OCI-LY3 (cell line): Measurements from ENCODE around the gene PGAP3.
A peak's percentile ranks its signal among the peaks of the same experiment; 100 is the strongest.

Experiments used
- H2AFZ ChIP-seq: fragments of 200-600, 300-600 bp; shearing (Covaris generic); 2 replicates; pipeline ENCODE4 v1.6.0; 2014; ENCODE audit warnings: antibody characterized with exemption, low read depth, low read length
- H3K27ac ChIP-seq: fragments of 200-600, 300-600 bp; sonication (generic); 2 replicates; pipeline ENCODE4 v1.5.1; 2014; ENCODE audit warnings: mild to moderate bottlenecking, low read length, moderate library complexity, mixed read lengths
- H3K27me3 ChIP-seq: fragments of 200-600, 300-600 bp; sonication (generic); 2 replicates; pipeline ENCODE4 v1.6.1; 2014; ENCODE audit warnings: low read depth, low read length, mixed read lengths
- H3K36me3 ChIP-seq: fragments of 200-600, 300-600 bp; sonication (generic); replicated peaks from 2 replicates; pipeline ENCODE3; 2014; ENCODE audit warnings: low read depth, low read length, mixed read lengths
- H3K4me1 ChIP-seq: fragments of 300-600, 200-600 bp; sonication (generic); 2 replicates; pipeline ENCODE4 v1.6.1; 2014; ENCODE audit warnings: low read length, mixed read lengths
- H3K4me2 ChIP-seq: fragments of 200-600, 300-600 bp; sonication (generic); 2 replicates; pipeline ENCODE4 v1.6.1; 2014; ENCODE audit warnings: low read length, mixed read lengths
- H3K4me3 ChIP-seq: fragments of 300-600, 200-600 bp; sonication (generic); 2 replicates; pipeline ENCODE4 v1.5.1; 2014; ENCODE audit warnings: antibody characterized with exemption, mild to moderate bottlenecking, low read length, moderate library complexity
- H3K79me2 ChIP-seq: fragments of 300-600, 200-600 bp; shearing (Covaris generic); 2 replicates; pipeline ENCODE4 v1.6.1; 2014; ENCODE audit warnings: mild to moderate bottlenecking, low read length, mixed read lengths
- H3K9ac ChIP-seq: fragments of 300-600, 200-600 bp; shearing (Covaris generic); 2 replicates; pipeline ENCODE4 v1.6.0; 2014; ENCODE audit warnings: mild to moderate bottlenecking, low read length, moderate library complexity
- H3K9me3 ChIP-seq: fragments of 200-600, 300-600 bp; shearing (Covaris generic); 2 replicates; pipeline ENCODE4 v1.6.1; 2014; ENCODE audit warnings: low read length, mixed read lengths; ENCODE audit not compliant: insufficient read depth
- H4K20me1 ChIP-seq: fragments of 200-600, 300-600 bp; sonication (generic); 2 replicates; pipeline ENCODE4 v1.6.1; 2016; ENCODE audit warnings: low read length, mixed read lengths; ENCODE audit not compliant: insufficient read depth
- EZH2phosphoT487 ChIP-seq: fragments of 200-600 bp; shearing (Covaris generic); IDR thresholded peaks from 2 replicates; pipeline ENCODE4 v1.6.1; 2018; ENCODE audit warnings: antibody characterized with exemption, mixed run types, low read depth
- TF ChIP-seq, protein P1 (sequence below): fragments of 200-600, 300-600 bp; sonication (generic); IDR thresholded peaks from 2 replicates; pipeline ENCODE4 v1.5.1; 2014; ENCODE audit warnings: antibody characterized with exemption, low read length, low read depth

Gene PGAP3

DNA sequence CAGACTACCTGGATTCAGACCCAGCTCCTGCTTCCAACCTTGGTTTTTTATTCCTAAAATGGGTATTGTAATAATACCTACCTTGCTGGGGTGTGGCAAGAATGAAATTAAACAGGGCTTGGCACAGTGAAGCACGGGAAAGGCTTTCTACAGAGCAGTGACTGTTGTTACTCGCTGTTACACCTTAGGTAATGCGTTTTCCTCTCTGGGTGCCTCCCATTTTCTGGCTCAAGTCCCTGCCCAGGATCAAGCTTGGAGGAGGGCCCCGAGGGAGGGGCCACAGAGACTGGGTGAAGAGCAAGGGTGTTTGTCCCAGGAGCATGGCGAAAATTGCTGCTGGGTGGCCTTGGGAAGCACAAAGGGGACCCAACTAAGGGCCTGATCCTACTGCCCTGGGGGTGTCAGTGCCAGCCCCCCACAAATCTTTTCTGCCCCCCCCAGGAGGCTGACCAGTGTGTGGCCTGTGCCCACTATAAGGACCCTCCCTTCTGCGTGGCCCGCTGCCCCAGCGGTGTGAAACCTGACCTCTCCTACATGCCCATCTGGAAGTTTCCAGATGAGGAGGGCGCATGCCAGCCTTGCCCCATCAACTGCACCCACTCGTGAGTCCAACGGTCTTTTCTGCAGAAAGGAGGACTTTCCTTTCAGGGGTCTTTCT, 29.2 kb upstream of the PGAP3 start:
- peak overlapping the region; percentile 80 for H3K4me2 ChIP-seq
- TF ChIP-seq EZH2phosphoT487: no peak
- TF ChIP-seq, protein P1, sequence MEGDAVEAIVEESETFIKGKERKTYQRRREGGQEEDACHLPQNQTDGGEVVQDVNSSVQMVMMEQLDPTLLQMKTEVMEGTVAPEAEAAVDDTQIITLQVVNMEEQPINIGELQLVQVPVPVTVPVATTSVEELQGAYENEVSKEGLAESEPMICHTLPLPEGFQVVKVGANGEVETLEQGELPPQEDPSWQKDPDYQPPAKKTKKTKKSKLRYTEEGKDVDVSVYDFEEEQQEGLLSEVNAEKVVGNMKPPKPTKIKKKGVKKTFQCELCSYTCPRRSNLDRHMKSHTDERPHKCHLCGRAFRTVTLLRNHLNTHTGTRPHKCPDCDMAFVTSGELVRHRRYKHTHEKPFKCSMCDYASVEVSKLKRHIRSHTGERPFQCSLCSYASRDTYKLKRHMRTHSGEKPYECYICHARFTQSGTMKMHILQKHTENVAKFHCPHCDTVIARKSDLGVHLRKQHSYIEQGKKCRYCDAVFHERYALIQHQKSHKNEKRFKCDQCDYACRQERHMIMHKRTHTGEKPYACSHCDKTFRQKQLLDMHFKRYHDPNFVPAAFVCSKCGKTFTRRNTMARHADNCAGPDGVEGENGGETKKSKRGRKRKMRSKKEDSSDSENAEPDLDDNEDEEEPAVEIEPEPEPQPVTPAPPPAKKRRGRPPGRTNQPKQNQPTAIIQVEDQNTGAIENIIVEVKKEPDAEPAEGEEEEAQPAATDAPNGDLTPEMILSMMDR: no peak
- no peaks in the 10 kb centered on the region for H3K79me2 ChIP-seq
- peaks cover 16% of the 10 kb centered on the region for H3K4me1 ChIP-seq
- H3K4me3 ChIP-seq: peak overlapping the region; percentile 72; the same call in 1 of the 2 replicates
- no peaks in the 10 kb centered on the region for H3K36me3 ChIP-seq
- no peaks in the 10 kb centered on the region for H3K9me3 ChIP-seq
- H3K27me3 ChIP-seq: no peaks in the 10 kb centered on the region
- H3K9ac ChIP-seq: peak overlapping the region; percentile 39; the same call in 1 of the 2 replicates
- no peak overlapping the region for H3K27ac ChIP-seq
- H4K20me1 ChIP-seq: no peaks in the 10 kb centered on the region
- no peak overlapping the region for H2AFZ ChIP-seq

DNA sequence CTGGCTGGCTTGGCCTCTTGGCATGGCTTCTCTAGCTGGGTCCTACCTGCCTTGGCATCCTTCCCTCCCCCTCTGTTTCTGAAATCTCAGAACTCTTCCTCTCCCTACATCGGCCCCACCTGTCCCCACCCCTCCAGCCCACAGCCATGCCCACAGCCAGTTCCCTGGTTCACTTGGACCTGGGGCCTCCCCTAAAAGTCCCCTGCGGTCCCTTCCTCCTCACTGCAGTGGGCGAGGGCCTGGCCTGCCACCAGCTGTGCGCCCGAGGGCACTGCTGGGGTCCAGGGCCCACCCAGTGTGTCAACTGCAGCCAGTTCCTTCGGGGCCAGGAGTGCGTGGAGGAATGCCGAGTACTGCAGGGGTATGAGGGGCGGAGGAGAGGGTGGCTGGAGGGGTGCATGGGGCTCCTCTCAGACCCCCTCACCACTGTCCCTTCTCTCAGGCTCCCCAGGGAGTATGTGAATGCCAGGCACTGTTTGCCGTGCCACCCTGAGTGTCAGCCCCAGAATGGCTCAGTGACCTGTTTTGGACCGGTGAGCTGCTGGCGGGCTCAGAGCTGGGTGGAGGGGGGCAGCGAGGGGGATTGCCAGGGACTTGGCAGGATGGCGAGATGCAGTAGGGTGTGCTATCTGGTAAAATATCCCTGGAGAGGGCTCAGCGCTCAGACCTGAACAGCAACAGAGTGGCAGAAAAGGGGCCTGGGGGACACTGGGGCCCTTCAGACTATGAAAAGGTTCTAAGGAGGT, 28.4 kb upstream of the PGAP3 start:
- TF ChIP-seq, protein P1: no peak; the same call in 1 of the 2 replicates
- TF ChIP-seq EZH2phosphoT487: no peak
- Histone ChIP-seq H3K9me3 (no peaks in the 10 kb centered on the region), H4K20me1 (no peaks in the 10 kb centered on the region), H3K27me3 (no peaks in the 10 kb centered on the region), H3K36me3 (no peaks in the 10 kb centered on the region), H3K27ac (peak overlapping the region; percentile 3; the same call in 1 of the 2 replicates), H3K79me2 (no peaks in the 10 kb centered on the region), H3K9ac (peak overlapping the region; percentile 39; the same call in 1 of the 2 replicates), H3K4me3 (peak overlapping the region; percentile 72), H3K4me1 (peaks cover 16% of the 10 kb centered on the region), H3K4me2 (peak overlapping the region; percentile 80), H2AFZ (no peak overlapping the region; the same call in 1 of the 2 replicates)

DNA sequence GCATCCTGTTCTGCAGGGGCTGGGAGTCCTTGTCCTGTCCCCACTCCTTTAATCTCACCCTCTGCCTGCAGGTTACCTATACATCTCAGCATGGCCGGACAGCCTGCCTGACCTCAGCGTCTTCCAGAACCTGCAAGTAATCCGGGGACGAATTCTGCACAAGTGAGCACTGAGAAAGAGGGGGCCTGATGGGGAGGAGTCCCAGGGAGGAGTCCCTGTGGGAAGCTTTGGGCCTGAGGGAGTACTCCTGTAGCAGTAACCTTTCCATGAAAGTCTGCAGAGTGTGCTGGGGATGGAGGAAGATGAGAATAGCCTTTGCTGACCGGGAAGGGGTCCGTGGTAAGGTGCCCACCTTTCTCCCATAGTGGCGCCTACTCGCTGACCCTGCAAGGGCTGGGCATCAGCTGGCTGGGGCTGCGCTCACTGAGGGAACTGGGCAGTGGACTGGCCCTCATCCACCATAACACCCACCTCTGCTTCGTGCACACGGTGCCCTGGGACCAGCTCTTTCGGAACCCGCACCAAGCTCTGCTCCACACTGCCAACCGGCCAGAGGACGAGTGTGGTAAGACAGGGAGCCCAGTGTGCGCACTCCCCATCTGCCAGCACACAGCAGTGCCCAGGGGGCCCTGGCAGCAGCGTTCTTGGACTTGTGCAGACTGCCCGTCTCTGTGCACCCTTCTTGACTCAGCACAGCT, 27.7 kb upstream of the PGAP3 start:
- Histone ChIP-seq H3K36me3 (no peaks in the 10 kb centered on the region), H3K4me1 (peaks cover 16% of the 10 kb centered on the region), H4K20me1 (no peaks in the 10 kb centered on the region), H3K9ac (no peak overlapping the region), H2AFZ (no peak overlapping the region; the same call in 1 of the 2 replicates), H3K9me3 (no peaks in the 10 kb centered on the region), H3K27me3 (no peaks in the 10 kb centered on the region), H3K79me2 (no peaks in the 10 kb centered on the region), H3K27ac (no peak overlapping the region), H3K4me3 (peak overlapping the region; percentile 72; the same call in 1 of the 2 replicates), H3K4me2 (peak overlapping the region; percentile 80)
- TF ChIP-seq, protein P1: no peak
- no peak for TF ChIP-seq EZH2phosphoT487

DNA sequence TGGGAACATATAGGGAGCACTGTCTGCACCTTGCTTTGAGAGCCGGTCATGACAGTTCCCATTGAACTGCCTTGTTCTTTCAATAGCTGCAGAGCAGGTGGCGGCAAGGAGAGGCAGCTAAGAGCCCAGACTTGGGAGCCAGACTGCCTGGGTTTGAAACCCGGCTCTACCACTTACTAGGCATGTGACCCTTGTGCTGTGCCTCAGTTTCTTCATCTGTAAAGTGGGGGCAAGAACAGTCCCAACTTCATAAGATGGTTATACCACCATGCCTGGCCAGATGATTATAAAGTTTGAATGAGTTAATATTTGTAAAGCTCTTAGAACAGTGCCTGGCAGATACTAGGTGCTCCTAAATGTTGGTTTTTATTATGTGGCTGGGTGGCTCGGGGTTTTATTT, 26.4 kb upstream of the PGAP3 start:
- no peak overlapping the region for H3K9ac ChIP-seq
- peaks cover 16% of the 10 kb centered on the region for H3K4me1 ChIP-seq
- no peaks in the 10 kb centered on the region for H3K27me3 ChIP-seq
- no peaks in the 10 kb centered on the region for H3K36me3 ChIP-seq
- no peak overlapping the region for H2AFZ ChIP-seq
- no peaks in the 10 kb centered on the region for H3K9me3 ChIP-seq
- no peak overlapping the region for H3K4me3 ChIP-seq
- H3K4me2 ChIP-seq: no peak overlapping the region
- no peak overlapping the region for H3K27ac ChIP-seq
- no peak for TF ChIP-seq EZH2phosphoT487
- TF ChIP-seq, protein P1: no peak
- H3K79me2 ChIP-seq: no peaks in the 10 kb centered on the region
- H4K20me1 ChIP-seq: no peaks in the 10 kb centered on the region
